Measurements from ENCODE around the gene PARVB.

Gene PARVB

GRCh38 chr22:44026066-44026629 lies 2.0 kb downstream of the PARVB start:
- peak; percentile 37 for DNase-seq (ENCODE audit: low read depth)
- peak overlapping the region; percentile 79 for H3K4me3 ChIP-seq (ENCODE audit: low read depth, low read length)
- no peak for TF ChIP-seq CTCF (IDR thresholded peaks at IDR 0.05; ENCODE audit: insufficient read depth, low read depth, low read length, missing control alignments)

- no peak for TF ChIP-seq CTCF (IDR thresholded peaks at IDR 0.05; ENCODE audit: insufficient read depth, low read depth, low read length, missing control alignments)
- DNase-seq (ENCODE audit: low read depth): peak; percentile 96
- peak overlapping the region; percentile 79 for H3K4me3 ChIP-seq (ENCODE audit: low read depth, low read length)
These were observed 2.8 kb downstream of the PARVB start for GRCh38 chr22:44026630-44027511.

GRCh38 chr22:44028091-44028490 lies 4.0 kb downstream of the PARVB start:
- DNase-seq (ENCODE audit: low read depth): no peak
- TF ChIP-seq CTCF (IDR thresholded peaks at IDR 0.05; ENCODE audit: insufficient read depth, low read depth, low read length, missing control alignments): no peak
- H3K4me3 ChIP-seq (ENCODE audit: low read depth, low read length): peak overlapping the region; percentile 11; the same call in 1 of the 2 replicates

DNA sequence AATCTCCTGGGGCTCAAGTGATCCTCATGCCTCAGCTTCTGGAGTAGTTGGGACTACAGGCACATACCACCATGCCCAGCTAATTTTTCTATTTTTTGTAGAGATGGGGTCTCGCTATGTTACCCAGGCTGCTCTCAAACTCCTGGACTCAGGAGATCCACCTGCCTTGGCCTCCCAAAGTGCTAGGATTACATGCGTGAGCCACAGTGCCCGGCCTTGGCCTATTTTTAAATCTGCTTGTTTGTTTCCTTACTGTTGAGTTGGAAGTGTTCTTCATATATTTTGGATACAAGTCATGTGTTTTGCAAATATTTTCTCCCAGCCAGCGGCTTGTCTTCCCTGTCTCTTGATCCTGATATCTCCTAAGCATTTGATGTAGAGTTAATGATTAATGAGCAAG lies 5.0 kb downstream of the PARVB start:
- TF ChIP-seq CTCF (IDR thresholded peaks at IDR 0.05; ENCODE audit: insufficient read depth, low read depth, low read length, missing control alignments): no peak
- no peak overlapping the region for H3K4me3 ChIP-seq (ENCODE audit: low read depth, low read length)
- DNase-seq (ENCODE audit: low read depth): no peak

DNA sequence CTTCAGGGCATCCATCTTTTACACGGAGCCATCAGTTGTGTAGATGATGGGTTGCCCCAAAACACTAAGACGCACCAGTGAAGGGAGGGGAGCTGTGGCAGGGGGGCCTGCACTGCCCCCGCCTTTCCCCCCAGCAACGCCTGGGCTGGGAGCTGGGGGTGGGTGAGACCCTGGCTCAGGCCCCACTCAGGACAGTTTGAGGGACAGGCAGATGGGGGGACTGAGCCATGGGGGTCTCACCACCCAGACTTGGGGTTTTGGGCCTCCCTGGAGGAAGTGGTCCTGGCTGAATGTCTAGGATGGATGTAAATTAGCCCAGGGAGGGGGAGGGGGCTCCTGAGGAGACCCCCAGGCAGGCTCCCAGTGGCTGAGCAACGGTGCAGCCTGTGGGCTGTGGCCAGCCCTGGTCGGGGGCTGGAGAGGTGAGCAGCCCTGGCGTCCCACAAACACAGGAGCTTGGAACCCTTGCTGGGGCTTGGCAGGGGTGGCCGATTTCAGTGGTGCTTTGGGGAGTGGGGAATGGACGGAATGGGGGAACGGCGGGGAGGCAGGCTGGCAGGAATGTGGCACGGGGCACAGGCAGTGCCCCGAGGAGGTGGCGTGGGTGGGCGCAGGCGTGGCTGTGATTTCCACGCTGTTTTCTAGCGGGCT lies 6.1 kb downstream of the PARVB start:
- no peak for TF ChIP-seq CTCF (IDR thresholded peaks at IDR 0.05; ENCODE audit: insufficient read depth, low read depth, low read length, missing control alignments)
- no peak overlapping the region for H3K4me3 ChIP-seq (ENCODE audit: low read depth, low read length)
- no peak for DNase-seq (ENCODE audit: low read depth)

GRCh38 chr22:44030702-44031082 lies 6.6 kb downstream of the PARVB start:
- no peak for DNase-seq (ENCODE audit: low read depth)
- H3K4me3 ChIP-seq (ENCODE audit: low read depth, low read length): no peak overlapping the region
- TF ChIP-seq CTCF (IDR thresholded peaks at IDR 0.05; ENCODE audit: insufficient read depth, low read depth, low read length, missing control alignments): no peak

Measured in GM12865 (cell line).